Medulla oblongata (tissue), 1 donor: ENCODE measurements around the gene COQ10B.
"Not testable (repeated sequence)": the region's sequence is repeated elsewhere in the genome, so short reads cannot be mapped to it uniquely, and the experiment has no call there.

ENCODE experiments used
- DNase-seq: peaks from one replicate; pipeline ENCODE4 v3.0.0-alpha.2; 2015; ENCODE audit errors: extremely low spot score

The COQ10B gene

DNA sequence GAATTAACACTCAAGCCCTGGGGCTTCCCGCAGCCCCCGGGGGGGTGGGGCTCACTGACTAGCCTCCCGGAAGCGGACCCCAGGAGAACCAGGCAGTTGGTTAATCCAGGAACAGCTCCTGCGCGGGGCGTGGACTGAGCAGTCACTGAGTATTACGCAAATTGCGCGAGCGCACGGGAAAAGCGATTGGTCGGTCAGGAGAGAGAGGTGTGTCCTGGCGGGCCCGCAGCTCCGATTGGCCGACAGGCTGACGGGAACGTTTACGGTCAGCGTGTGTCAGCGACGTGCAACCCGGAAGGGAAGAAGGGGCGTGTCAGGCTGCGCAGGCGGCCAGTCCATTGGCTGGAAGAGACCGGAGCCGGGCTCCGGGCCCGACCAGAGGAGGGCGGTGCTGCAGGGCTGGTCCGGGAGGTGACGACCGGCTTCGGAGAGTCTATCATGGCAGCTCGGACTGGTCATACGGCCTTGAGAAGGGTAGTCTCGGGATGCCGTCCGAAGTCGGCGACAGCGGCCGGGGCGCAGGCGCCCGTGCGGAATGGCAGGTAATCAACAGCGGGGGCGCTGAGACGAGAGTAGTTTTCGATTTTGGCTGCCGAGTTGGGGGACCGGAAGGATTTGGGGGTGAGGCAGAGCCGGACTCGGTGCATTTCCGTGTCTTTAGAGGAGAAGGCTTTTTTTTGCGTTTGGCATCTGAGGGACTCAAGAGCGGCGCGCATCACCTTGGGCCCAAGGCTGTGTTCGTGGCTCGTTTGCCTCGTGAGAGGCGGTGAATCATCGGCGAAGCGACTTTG, at the start of gene COQ10B:
TSS of gene COQ10B (plus strand) at position 430 of the 791 bp plus-strand sequence. CDS start at position 439, 9 bp downstream.
- DNase-seq: peak; percentile 100

DNA sequence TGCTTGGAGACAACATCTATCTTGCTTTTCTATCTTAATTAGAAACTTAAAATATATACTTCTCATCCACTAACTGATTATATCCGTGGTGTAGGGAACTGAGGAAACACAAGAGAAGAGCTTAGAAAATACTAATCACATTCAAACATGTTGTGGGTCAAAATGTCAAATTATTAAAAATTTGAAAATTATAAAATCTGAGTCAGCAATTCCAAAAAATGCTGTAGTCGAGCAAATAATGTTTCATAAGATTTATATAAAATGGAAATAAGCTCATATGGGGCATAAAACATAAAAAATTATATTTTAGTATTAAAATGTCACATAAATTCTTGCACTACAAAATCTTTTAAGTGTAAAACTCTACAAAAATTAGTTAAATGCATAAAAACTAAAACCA, 47.8 kb upstream of the COQ10B start:
- DNase-seq: no peak

DNA sequence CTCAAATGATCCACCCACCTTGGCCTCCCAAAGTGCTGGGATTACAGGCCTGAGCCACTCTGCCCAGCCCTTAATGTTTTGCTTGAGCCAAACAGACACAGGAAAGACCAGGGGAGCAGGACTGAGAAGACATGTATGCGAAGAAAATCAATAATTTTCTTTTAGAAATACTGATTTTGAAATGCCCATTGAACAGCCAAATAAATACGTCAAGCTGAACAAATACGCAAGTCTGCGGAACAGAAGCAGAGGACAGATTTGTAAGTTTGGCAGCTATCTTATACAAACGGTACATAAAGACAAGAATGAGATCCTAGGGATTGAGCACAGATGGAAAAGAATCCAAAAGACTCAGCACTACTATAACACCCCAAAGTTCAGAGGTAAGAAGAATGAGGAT, 39.3 kb upstream of the COQ10B start:
- DNase-seq: no peak

DNA sequence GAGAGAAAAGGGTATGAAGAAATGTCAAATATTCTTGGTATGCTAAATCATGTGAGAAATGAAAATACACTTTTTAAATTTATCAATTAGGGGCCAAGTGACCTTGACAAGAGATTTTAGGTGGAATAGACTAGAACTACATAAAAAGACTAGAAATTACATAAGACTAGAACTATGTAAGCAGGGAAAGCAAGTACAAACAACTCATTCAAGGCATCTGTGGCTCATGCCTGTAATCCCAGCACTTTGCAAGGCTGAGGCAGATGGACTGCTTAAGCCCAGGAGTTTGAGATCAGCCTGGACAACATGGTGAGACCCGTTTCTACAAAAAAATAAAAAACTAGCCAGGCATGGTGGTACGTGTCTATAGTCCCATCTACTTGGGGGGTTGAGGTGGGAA, 38.8 kb upstream of the COQ10B start:
- DNase-seq: no peak

DNA sequence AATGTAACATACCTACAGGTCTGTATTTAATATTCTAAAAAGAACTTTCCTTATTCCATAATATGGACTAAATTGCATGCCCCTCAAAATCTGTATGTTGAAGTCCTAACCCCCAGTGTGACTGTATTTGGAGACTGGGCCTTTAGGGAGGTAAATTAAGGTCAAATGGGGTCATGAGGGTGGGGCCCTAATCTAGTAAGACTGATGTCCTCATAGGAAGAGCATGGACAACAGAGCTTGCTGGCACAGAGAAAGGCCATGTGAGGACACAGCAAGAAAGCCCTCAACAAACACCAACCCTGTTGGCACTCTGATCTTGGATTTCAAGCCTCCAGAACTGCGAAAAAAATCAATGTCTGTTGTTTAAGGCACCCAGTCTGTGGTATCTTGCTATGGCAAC, 37.1 kb upstream of the COQ10B start:
- DNase-seq: no peak

DNA sequence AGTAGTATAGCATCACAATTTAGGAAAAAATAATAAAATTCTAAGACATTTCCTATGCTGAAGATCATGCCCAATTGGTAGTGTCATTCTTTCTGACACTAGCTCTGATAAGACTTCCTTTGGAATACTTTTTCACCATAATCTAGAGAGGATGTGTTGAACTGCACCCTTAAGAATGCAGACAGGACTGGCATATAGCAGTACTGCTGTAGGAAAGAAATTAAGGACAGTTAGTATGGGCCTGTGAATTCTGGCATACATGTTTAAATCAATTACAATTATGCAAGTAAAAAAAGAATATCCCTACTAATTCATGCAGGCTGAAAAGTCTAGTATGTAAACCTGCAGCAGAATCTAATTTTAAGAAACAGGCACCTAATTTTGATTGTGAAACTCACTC, 33.9 kb upstream of the COQ10B start:
- DNase-seq: no peak

DNA sequence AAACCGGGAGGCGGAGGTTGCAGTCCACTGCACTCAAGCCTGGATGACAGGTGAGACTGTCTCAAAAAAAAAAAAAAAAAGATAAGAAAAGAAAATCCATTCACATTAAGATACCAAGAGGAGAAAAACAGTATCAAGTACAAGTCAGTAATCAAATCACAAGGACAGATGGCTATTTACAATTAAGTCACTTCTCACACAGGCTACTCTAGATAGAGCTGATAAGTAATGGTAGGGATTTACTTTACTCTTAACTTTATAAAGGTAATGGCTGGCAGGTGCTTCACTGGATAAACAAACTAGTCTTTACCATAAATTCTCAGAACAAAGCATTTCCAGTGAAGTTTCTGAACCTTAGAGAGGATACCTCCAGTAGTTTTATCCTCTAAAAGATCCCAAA, 30.0 kb upstream of the COQ10B start:
- DNase-seq: no peak

DNA sequence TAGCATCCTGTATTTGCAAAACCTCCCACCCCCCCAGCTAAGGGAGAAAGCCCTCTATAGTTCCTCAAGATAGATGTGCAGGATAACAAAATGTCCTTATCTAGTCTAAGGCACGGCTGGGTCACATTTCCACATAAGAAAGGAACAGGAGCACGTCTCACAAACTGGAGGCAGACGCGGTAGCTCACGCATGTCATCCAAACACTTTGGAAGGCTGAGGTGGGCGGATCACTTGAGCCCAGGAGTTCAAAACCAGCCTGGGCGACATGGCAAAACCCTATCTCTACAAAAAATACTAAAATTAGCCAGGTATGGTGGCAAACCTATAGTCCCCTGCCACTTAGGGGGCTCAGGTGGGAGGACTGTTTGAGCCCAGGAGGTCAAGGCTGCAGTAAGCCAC, 27.8 kb upstream of the COQ10B start:
- no peak for DNase-seq

DNA sequence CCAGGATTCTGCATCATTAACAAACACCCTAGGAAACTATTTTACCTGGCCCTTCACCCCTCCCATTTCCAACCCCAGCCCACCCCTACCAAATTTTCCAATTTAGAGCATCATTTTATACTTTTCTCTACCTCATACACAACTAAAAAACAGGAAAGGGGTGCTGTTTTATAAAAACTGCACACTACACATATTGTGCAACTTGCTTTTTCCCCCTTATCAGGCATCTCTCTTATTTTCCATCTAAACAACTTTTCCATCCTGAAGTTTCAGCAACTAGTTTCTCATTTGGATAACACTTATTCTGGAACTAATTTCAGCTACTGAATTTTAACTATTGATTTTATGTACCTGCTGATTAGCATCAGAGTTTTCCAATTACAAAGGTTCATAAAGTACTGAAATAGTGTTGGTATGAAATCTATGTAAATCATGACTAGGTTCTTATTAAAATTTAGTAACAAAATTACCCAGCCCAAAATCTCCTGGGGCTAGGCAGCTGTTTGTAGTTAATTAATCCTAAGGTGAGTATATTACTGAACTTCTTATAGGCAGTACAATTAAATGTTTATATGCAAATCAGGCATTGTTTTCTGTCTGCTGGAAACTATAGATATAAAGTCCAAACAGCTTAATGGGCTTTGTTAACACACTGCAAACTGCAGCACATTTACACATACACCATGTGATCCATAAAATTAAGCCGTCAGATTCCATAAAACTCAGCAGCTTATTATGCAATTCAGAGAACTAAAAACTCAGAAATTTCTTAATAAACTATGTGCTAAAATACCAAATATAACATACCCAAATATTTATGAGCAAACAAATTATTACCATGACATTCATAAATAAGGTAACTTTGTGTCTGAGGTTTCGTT, 26.4 kb upstream of the COQ10B start:
- no peak for DNase-seq

DNA sequence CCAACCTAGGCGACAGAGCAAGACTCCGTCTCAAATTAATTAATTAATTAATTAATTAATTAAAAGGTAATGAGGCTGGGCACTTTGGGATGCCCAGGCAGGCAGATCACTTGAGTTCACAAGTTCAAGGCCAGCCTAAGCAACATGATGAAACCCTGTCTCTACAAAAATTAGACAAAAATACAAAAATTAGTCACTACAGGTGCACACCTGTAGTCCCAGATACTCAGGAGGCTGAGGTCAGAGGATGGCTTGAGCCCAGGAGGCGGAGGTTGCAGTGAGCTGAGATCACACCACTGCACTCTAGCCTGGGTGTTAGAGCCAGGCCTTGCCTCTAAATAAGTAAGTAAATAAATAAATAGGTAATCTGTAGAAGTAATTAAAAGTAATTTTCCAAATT, 25.4 kb upstream of the COQ10B start:
- no peak for DNase-seq

DNA sequence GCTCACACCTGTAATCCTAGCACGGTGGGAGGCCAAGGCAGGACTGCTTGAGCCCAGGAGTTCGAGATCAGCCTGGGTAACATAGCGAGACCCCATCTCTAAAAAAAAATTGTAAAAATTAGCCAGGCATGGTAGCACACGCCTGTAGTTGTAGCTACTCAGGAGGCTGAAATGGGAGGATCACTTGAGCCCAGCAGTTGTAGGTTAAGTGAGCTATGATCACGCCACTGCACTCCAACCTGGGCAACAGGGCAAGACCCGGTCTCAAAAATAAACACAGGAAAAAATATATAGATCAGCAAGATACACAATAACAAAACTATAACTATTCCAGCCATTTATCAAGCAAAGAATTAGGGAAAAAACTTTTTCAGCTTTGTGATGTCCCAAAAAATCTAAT, 21.5 kb upstream of the COQ10B start:
- no peak for DNase-seq

DNA sequence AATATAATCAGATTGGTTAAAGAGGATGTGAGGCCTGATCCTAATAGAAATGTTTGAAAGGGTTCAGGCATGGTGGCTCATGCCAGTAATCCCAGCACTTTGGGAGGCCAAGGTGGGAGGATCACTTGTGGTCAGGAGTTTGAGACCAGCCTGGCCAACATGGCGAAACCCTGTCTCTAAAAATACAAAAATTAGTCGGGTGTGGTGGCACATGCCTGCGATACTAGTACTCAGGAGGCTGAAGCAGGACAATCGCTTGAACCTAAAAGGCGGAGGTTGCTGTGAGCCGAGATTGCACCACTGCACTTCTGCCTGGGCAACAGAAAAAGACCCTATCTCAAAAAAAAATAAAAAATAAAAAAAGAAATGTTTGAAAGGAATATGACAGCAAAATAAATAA, 20.8 kb upstream of the COQ10B start:
- DNase-seq: not testable (repeated sequence)

DNA sequence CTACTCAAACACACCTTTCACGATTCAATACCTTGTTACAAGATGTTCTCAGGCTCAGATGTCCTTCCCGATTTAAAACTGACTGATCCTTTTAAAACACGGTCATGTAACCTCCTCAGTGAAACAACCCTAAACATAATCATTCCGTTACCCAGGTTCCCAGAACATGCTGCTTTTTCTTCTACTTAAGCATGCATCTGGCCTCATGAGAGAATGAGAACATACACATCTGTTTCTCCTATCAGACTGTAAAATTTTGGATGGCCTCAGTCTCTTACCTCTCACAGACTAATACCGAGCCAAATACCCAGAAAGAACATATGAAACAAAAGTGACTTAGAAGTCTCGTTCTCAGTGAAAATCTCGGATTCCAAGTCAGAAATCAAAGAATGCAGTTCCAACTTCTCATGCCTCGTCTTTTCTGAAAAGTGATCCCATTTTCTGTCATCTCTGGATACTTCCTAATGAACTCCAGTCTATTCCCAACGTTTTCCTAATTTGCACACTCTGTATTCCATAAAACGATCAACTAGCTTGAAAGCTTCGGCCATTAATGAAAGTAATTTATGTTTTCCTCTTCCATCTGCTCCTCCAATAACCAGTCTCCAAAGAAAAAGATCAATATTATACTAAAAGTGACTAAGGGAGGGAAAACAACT, 19.4 kb upstream of the COQ10B start:
- peak; percentile 23 for DNase-seq

DNA sequence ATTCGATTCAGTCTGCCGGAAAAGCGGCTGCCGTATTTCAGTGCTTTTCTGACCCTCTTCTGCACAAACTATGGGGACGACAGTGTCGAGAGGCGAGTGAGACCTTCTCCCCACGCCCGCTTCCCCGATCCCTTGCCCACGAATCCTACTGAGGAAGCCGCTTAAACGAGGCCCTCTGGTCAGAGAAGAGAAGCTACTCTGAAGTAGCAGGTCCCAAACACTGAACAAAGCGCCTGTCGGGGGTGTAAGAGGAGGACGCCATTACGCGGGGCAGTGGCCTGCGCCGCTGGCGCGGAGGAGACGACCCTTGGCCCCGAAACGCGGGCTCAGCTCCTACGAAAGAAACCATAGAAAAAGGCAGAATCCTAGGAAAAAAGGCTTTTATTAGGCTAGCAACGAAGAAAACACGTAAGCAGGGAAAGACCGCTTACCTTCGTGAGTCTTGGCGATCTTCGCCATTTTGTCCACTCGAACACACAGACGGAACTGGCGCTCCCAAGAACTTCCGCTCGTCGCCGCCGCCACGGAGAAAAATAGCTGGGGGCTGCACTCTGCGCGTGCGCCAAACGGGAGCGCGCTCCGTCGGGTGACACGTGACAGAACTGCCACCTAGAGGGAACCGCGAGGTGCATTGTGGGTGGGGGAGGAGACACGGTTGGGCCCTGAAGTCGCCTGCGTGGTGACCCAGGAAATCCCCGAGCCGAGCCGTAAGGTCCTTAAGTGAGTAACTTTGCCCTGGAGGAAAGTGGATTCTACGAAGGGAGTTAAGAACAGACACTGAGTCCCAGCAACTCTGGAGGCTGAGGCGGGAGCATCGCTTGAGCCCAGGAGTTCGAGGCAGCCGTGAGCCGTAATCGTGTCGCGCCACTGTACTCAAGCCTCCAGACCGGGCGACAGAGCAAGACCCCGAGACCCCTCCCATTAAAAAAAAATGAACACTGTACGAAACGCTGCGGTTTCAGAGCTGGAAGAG, 18.5 kb upstream of the COQ10B start, which contains the start of gene SF3B1:
TSS of gene SF3B1 (minus strand) at position 488 of the 973 bp plus-strand sequence. CDS start at position 459, 29 bp downstream.
- DNase-seq: peak; percentile 99

DNA sequence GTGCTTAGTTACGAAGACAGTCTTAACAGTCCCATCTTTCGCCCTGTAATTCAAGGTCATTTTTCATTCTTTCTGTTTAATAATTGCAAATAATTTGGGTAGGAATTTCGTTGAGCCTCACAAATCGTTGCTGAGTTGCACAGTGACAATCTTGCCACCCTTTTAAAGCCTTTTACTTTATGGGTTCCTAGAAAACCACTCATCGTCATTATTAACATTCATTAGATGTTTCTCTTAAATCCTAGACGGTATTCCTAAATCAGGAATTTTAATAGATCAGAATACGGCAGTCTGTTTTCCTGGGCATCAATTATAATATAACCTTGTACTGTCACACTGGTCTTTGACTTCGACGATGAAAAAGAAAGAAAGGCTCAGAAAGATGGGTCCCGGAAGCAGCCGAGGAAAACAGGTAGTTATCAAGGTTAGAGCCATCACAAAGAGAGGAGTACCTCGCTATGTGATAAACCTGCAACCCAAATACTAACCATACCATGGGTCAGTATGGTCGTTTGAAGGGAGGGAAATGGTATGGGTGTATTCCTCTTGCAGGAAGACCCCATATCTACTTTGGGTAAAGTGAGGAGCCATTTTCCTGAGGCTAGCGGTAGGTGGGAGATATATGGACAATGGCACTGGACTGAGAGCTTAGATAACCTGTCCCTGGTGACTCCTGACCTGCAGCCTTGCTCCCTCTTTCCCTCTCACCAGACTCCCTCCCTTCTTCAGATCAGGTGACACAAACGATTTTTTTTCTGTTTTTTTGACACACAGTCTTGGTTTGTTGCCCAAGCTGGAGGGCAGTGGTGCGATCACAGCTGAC, 17.5 kb upstream of the COQ10B start:
- peak; percentile 13 for DNase-seq

DNA sequence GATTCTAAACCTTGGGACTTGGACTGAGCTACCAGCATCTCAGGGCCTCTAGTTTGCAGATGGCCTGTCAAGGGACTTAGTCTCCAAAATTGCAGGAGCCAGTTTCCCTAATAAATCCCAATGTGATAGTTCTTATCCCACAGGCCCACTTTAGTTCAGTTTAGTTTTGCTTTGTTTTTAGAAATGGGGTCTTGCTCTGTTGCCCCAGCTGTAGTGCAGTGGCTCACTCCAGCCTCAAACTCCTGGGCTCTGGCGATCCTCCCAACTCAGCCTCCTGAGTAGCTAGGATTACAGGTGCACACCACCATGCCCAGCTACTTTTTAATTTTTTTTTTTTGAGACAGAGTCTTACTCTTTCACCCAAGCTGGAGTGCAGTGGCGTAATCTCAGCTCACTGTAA, 16.0 kb upstream of the COQ10B start:
- no peak for DNase-seq

DNA sequence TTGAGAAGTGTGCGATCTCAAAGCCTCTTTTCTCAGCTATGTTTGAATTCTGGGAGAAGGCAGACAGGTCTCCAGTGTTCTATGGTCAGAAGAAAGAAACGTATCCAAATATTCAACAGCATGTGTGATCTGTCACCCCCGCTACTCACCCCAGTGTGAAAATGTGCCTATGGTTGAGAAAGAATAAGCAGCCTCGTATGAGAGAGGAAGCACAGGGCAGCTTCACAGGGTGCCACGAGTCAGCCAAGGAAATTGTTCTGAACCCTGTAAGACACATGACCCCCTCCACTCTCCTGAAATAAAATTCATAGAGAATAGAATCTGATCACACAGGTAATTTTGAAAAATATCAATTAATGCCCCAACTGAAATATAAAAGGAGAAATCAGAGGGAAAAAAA, 10.5 kb upstream of the COQ10B start:
- peak; percentile 66 for DNase-seq

DNA sequence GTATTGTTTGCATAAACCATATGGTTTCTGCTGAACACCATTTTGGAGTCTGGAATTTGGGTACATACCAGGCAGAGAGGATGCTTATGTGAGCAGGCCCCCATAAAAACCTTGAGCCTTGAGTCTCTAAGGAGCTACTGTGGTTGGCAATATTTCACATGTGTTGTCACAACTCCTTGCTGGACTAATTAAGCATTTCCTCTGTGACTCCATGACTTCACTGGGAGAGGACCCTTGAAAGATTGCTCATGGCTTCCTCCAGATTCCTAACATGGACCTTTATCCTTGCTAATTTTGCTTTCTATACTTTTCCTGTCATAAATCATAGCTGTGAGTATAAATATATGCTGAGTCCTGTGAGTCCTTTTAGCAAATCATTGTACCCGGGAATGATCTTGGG, 7.6 kb upstream of the COQ10B start:
- no peak for DNase-seq

DNA sequence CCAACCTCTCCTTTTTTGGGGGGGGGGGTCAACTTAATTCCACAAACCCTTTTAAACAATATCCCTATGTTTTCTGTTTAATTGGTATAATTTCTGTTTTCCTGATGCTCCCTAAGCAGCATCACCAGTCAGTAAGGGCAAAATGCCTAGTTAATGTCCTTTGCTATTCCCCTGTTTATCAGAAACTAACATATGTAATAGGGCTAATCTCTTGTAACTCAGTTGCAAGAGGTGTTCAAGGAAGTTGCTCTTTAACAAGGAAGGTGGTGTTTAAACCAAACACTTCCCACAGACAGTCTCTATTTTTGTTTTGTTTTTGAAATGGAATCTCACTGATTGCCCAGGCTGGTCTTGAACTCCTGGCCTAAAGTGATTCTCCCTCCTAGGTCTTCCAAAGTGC, 6.5 kb upstream of the COQ10B start:
- DNase-seq: no peak

DNA sequence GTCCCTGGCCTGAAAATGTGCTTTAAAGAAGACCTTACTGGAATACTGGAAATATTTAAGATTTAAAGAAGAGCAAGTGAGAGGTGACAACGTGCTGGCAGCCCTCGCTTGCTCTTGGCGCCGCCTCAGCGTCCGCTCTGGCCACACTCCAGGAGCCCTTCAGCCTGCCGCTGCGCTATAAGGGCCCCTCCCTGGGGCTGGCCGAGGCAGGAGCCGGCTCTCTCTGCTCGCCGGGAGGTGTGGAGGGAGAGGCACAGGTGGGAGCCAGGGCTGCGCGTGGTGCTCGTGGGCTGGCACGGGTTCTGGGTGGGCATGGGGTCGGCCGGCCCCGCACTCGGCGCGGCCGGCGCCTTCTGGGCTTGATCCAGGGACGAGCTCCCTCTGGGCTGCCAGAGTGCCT, 2.9 kb upstream of the COQ10B start:
- no peak for DNase-seq
